MM.1S (cell line): Measurements from ENCODE around the gene ATP8A1.

Experiments
- CTCF ChIP-seq: fragments of 300-600 bp; sonication (generic); IDR thresholded peaks from 2 replicates; pipeline ENCODE4 v1.5.1; 2016; ENCODE audit warnings: antibody characterized with exemption, low read length, mixed read lengths
- EZH2 ChIP-seq: fragments of 300-600 bp; sonication (generic); optimal IDR thresholded peaks from 2 replicates; pipeline ENCODE3; 2017; ENCODE audit warnings: low read depth, mild to moderate bottlenecking, antibody characterized with exemption, low read length, mixed read lengths

- TF ChIP-seq CTCF (no peak), EZH2 (no peak)
Observed at GRCh38 chr4:42442601-42443000, 214.3 kb downstream of the ATP8A1 start.
